ACHN (cell line): ENCODE measurements around the gene CLEC6A.
A peak's percentile ranks its signal among the peaks of the same experiment; 100 is the strongest.
"Not testable (repeated sequence)": the region's sequence is repeated elsewhere in the genome, so short reads cannot be mapped to it uniquely, and the experiment has no call there.

Experiments
- DNase-seq: peaks from one replicate; pipeline ENCODE4 v3.0.0-alpha.2; 2015
- in situ Hi-C: cut with HindIII; loops from 2 replicates; pipeline ENCODE4 v1.10.0; 2017; ENCODE audit warnings: low sequenced_read_pairs, low pct_ligation_motif_present, low pct_unique_long_range_greater_than_20kb

CLEC6A gene

GRCh38 chr12:8455727-8456360, at the start of gene CLEC6A:
TSS of gene CLEC6A (plus strand) at chr12:8455962. CDS start at chr12:8456112, 150 bp downstream.
- no peak for DNase-seq
- in situ Hi-C loops: no loop called here

DNA sequence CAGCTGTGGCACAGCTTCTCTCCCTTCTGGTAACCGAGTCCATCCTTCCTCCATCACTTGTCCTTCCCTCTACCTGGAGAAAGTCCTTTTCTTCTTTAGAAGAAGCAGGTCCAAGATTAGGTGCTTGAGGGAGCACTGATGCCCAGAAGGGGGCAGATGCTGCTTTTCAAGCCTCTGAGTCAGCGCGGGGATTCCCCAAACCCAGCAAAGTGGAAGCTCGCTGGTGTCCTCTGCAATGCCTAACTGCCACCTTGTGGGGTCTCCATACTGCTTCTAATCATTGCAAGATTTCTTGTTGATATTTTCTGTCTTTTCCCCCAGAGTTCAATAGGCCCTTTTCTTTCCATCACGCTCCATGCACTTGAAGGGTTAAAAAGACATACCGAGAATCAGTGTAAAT, 36.2 kb upstream of the CLEC6A start:
- DNase-seq, in situ Hi-C loops: not testable (repeated sequence)

- in situ Hi-C loops: no loop called here
- DNase-seq: no peak
Observed at GRCh38 chr12:8420506-8420905, 35.3 kb upstream of the CLEC6A start.

- in situ Hi-C loops: not testable (repeated sequence)
- peak; percentile 0 for DNase-seq
Observed at GRCh38 chr12:8444536-8445278, 11.1 kb upstream of the CLEC6A start.

- in situ Hi-C loops: no loop called here
- DNase-seq: no peak
Observed at GRCh38 chr12:8445731-8446130, 10.0 kb upstream of the CLEC6A start.

- DNase-seq: peak; percentile 0
- in situ Hi-C loops: no loop called here
Observed at GRCh38 chr12:8446642-8447547, 8.9 kb upstream of the CLEC6A start.

- DNase-seq: peak; percentile 0
- in situ Hi-C loops: no loop called here
Observed at GRCh38 chr12:8449355-8449859, 6.4 kb upstream of the CLEC6A start.

- DNase-seq: no peak
- in situ Hi-C loops: no loop called here
Observed at GRCh38 chr12:8452036-8452435, 3.7 kb upstream of the CLEC6A start.

DNA sequence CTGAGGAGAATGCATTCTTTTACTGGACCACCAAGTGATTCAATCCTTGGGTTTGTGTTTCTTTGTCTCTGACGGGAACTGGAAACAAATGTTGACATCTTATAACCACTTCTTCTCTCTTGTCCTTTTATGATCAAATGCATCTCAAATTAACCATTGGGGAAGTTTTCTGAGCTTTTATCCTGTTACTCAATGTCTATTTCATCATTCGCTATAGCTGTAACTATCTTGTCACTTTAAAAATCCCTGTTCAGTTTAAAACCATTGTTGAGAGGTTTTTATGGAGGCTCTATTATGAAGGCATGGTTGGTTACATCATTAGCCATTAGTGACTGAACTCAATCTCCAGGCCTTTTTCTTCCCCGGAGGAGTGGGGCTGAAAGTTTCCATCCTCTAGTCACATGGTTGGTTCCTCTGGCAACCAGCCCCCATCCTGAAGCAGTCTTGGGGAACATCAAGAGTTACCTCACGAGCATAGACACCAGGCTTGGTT, 2.7 kb upstream of the CLEC6A start:
- in situ Hi-C loops: no loop called here
- no peak for DNase-seq

- in situ Hi-C loops: no loop called here
- DNase-seq: no peak
Observed at GRCh38 chr12:8453796-8454195, 2.0 kb upstream of the CLEC6A start.

GRCh38 chr12:8455271-8455670, 491 bp upstream of the CLEC6A start:
- no peak for DNase-seq
- in situ Hi-C loops: no loop called here

DNA sequence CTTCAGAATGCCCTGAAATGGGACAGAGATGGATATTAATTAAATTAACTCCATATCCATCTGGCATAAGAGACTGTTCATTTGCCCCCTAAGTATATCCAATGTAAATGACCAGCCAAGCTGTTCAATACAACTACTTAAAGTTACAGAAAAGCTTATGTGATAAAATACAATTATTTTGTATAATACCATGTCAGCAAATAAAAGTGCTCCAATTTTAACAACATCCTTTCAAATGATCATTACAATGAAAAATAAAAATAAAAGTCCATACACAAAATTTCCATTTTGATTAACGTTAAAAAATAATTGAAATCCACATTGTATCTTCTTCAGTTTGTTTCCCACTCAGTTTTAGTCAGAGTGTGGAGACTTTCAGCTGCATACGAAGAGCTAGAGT, 5.7 kb downstream of the CLEC6A start:
- in situ Hi-C loops: no loop called here
- DNase-seq: no peak

- in situ Hi-C loops: no loop called here
- DNase-seq: no peak
Observed at GRCh38 chr12:8465301-8465996, 9.7 kb downstream of the CLEC6A start.

GRCh38 chr12:8466241-8466640, 10.5 kb downstream of the CLEC6A start:
- DNase-seq: no peak
- in situ Hi-C loops: no loop called here

GRCh38 chr12:8471090-8471489, 15.3 kb downstream of the CLEC6A start:
- no peak for DNase-seq
- in situ Hi-C loops: no loop called here

DNA sequence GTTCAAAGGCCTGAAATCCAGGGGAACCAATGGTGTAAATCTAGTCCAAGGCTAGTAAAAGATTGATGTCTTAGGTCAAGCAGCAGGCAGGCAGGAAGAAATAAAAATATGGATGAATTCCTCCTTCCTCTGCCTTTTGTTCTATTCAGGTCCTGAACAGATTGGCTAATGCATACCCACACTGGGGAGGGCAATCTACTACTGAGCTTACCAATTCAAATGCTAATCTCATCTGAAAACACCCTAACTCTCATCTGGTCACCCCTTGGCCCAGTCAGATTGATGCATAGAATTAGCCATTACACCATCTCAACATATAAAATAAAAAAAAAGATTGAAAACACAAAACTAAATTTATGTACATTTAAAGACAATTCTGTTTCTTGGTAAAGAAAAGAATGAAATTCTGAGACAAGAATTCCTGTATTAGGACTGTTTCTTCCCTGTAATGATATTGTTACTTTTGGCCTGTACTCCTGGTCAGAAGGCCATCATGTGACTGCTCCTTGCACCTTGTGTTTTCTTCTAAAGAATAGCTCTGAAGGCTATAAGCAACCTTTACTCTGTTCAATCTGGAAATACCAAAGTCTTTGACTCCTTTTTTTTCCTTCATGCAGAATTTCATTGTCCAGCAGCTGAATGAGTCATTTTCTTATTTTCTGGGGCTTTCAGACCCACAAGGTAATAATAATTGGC, 19.9 kb downstream of the CLEC6A start:
- no peak for DNase-seq
- in situ Hi-C loops: no loop called here

DNA sequence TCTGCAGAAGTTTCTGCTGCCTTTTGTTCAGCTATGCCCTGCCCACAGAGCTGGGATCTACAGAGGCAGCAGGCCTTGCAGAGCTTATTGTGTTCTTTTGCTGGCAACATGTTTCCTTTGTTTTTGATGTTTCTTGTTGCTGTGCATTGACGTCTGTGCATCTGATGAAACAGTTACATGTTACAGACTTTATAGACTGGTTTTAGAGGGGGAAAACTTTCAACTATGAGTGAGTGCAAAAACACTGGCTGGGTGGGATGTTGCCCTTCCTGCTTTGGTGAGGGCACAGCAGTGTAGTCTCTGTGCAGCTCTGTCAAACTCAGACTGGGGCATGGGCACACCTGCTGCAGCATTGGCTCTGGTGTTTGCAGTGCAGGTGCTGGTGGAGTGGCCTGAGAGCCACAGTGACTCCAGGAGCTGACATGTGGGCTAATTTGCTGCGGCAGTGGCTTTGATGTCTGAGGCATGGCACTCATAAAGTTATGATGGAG, 26.9 kb downstream of the CLEC6A start:
- DNase-seq: no peak
- in situ Hi-C loops: no loop called here

- in situ Hi-C loops: no loop called here
- DNase-seq: no peak
Observed at GRCh38 chr12:8483079-8483478, 27.3 kb downstream of the CLEC6A start.
